HEK293 (cell line): ENCODE data around the gene ZSCAN22.

Source experiments
- CTCF ChIA-PET: fragments of 350-600 bp; formaldehyde crosslinking; extraction: SDS; loops from one replicate; lab custom pipeline; 2021; ENCODE audit warnings: antibody characterized with exemption; lab: Yijun Ruan, JAX
- POLR2A ChIA-PET: fragments of 300-600 bp; formaldehyde crosslinking; extraction: SDS; loops from one replicate; lab custom pipeline; 2020; ENCODE audit warnings: antibody characterized with exemption, inconsistent platforms; lab: Yijun Ruan, JAX
- H3K27ac ChIP-seq: fragments of 200-500 bp; sonication (Bioruptor generic); 2 replicates; pipeline ENCODE4 v1.5.1; 2014; ENCODE audit warnings: low read depth, low read length, control low read depth, inconsistent platforms; ENCODE audit errors: extremely low read depth
- H3K36me3 ChIP-seq, 2 experiments: fragments of 200-500 bp in 1 of 2; sonication (Bioruptor generic) in 1 of 2; 1 replicate in 1 of 2; 2 replicates in 1 of 2; pipeline ENCODE4 v1.5.1; 2014 to 2017; ENCODE audit warnings: inconsistent platforms in 2 of 2, low read length in 2 of 2; ENCODE audit not compliant: control insufficient read depth in 2 of 2, insufficient read depth in 1 of 2
- H3K4me1 ChIP-seq: fragments of 200-500 bp; sonication (Bioruptor generic); 2 replicates; pipeline ENCODE4 v1.5.1; 2014; ENCODE audit warnings: mild to moderate bottlenecking, low read length, inconsistent platforms; ENCODE audit not compliant: control insufficient read depth, insufficient read depth
- H3K4me3 ChIP-seq: 2 replicates; pipeline ENCODE4 v1.5.1; 2011; ENCODE audit warnings: low read depth, mild to moderate bottlenecking, control low read depth, low read length, moderate library complexity
- H3K9me3 ChIP-seq: fragments of 200-500 bp; sonication (Bioruptor generic); 2 replicates; pipeline ENCODE4 v1.5.1; 2014; ENCODE audit warnings: low read depth, low read length, inconsistent platforms; ENCODE audit not compliant: control insufficient read depth, insufficient read depth
- FEZF1 ChIP-seq: fragments of 450-650 bp; formaldehyde crosslinking; IDR thresholded peaks from 2 replicates; pipeline ENCODE4 v1.5.1; 2016; ENCODE audit warnings: missing biosample characterization, missing genetic modification characterization
- INSM2 ChIP-seq: fragments of 450-650 bp; formaldehyde crosslinking; IDR thresholded peaks from 2 replicates; pipeline ENCODE4 v1.5.1; 2016; ENCODE audit warnings: missing biosample characterization, missing genetic modification characterization
- KLF9 ChIP-seq: fragments of 450-650 bp; formaldehyde crosslinking; IDR thresholded peaks from 2 replicates; pipeline ENCODE4 v1.5.1; 2016; ENCODE audit warnings: missing biosample characterization, missing genetic modification characterization, low read depth
- MZF1 ChIP-seq: fragments of 450-650 bp; formaldehyde crosslinking; IDR thresholded peaks from 2 replicates; pipeline ENCODE4 v1.5.1; 2017; ENCODE audit warnings: missing biosample characterization, missing genetic modification characterization, borderline replicate concordance
- PRDM1 ChIP-seq: fragments of 450-650 bp; formaldehyde crosslinking; IDR thresholded peaks from 2 replicates; pipeline ENCODE4; 2016; ENCODE audit warnings: missing biosample characterization, missing genetic modification characterization
- SETDB1 ChIP-seq: IDR thresholded peaks from one replicate; pipeline ENCODE4 v1.6.1; 2017; ENCODE audit warnings: mild to moderate bottlenecking, low read length, moderate library complexity, mixed read lengths; ENCODE audit not compliant: insufficient read length
- SP3 ChIP-seq: fragments of 450-650 bp; formaldehyde crosslinking; IDR thresholded peaks from 2 replicates; pipeline ENCODE4 v1.5.1; 2016; ENCODE audit warnings: missing biosample characterization, missing genetic modification characterization
- TCF7L2 ChIP-seq: IDR thresholded peaks from 2 replicates; pipeline ENCODE4 v1.6.1; 2011; ENCODE audit warnings: low read depth, mild to moderate bottlenecking, inconsistent platforms, low read length, moderate library complexity, borderline replicate concordance
- ZEB2 ChIP-seq: fragments of 450-650 bp; formaldehyde crosslinking; IDR thresholded peaks from 2 replicates; pipeline ENCODE4 v1.5.1; 2016; ENCODE audit warnings: missing biosample characterization, missing genetic modification characterization
- ZFHX2 ChIP-seq: fragments of 450-650 bp; formaldehyde crosslinking; conservative IDR thresholded peaks from 2 replicates; pipeline ENCODE4 v1.5.1; 2016; ENCODE audit warnings: missing biosample characterization, missing genetic modification characterization
- ZNF132 ChIP-seq: fragments of 450-650 bp; formaldehyde crosslinking; IDR thresholded peaks from 2 replicates; pipeline ENCODE4 v1.5.1; 2017; ENCODE audit warnings: missing biosample characterization, missing genetic modification characterization, borderline replicate concordance
- ZNF223 ChIP-seq: fragments of 450-650 bp; formaldehyde crosslinking; IDR thresholded peaks from 2 replicates; pipeline ENCODE4 v1.5.1; 2016; ENCODE audit warnings: missing biosample characterization, missing genetic modification characterization
- ZNF26 ChIP-seq: fragments of 450-650 bp; formaldehyde crosslinking; IDR thresholded peaks from 2 replicates; pipeline ENCODE4 v1.5.1; 2016; ENCODE audit warnings: missing biosample characterization, missing genetic modification characterization
- ZNF274 ChIP-seq, 2 experiments: fragments of 200-500 bp in 1 of 2; fragments of 450-650 bp in 1 of 2; sonication (Bioruptor generic) in 1 of 2; formaldehyde crosslinking in 1 of 2; IDR thresholded peaks; 2 replicates each; pipeline versions ENCODE4 v1.5.1 to v1.6.1; 2014 to 2016; ENCODE audit warnings: borderline replicate concordance in 1 of 2, inconsistent platforms in 1 of 2, low read length in 1 of 2, missing biosample characterization in 1 of 2, missing genetic modification characterization in 1 of 2
- ZNF280C ChIP-seq: fragments of 450-650 bp; formaldehyde crosslinking; IDR thresholded peaks from 2 replicates; pipeline ENCODE4 v1.5.1; 2016; ENCODE audit warnings: missing biosample characterization, missing genetic modification characterization
- ZNF391 ChIP-seq: fragments of 450-650 bp; formaldehyde crosslinking; IDR thresholded peaks from 2 replicates; pipeline ENCODE4 v1.5.1; 2016; ENCODE audit warnings: low read depth, missing biosample characterization, missing genetic modification characterization, borderline replicate concordance
- ZNF404 ChIP-seq: fragments of 450-650 bp; formaldehyde crosslinking; IDR thresholded peaks from 2 replicates; pipeline ENCODE4 v1.5.1; 2017; ENCODE audit warnings: missing biosample characterization, missing genetic modification characterization
- ZNF426 ChIP-seq: fragments of 450-650 bp; formaldehyde crosslinking; IDR thresholded peaks from 2 replicates; pipeline ENCODE4 v1.5.1; 2017; ENCODE audit warnings: missing biosample characterization, missing genetic modification characterization, mild to moderate bottlenecking, inconsistent platforms, moderate library complexity
- ZNF473 ChIP-seq: fragments of 450-650 bp; formaldehyde crosslinking; IDR thresholded peaks from 2 replicates; pipeline ENCODE4 v1.5.1; 2017; ENCODE audit warnings: missing biosample characterization, missing genetic modification characterization
- ZNF514 ChIP-seq: fragments of 450-650 bp; formaldehyde crosslinking; IDR thresholded peaks from 2 replicates; pipeline ENCODE4 v1.5.1; 2016; ENCODE audit warnings: missing biosample characterization, missing genetic modification characterization
- ZNF544 ChIP-seq: fragments of 450-650 bp; formaldehyde crosslinking; IDR thresholded peaks from 2 replicates; pipeline ENCODE4 v1.5.0; 2017; ENCODE audit warnings: missing biosample characterization, missing genetic modification characterization
- ZNF560 ChIP-seq: fragments of 450-650 bp; formaldehyde crosslinking; IDR thresholded peaks from 2 replicates; pipeline ENCODE4 v1.5.1; 2017; ENCODE audit warnings: missing biosample characterization, missing genetic modification characterization, borderline replicate concordance
- ZNF600 ChIP-seq: fragments of 450-650 bp; formaldehyde crosslinking; IDR thresholded peaks from 2 replicates; pipeline ENCODE4 v1.5.1; 2016; ENCODE audit warnings: missing biosample characterization, missing genetic modification characterization
- ZNF621 ChIP-seq: fragments of 450-650 bp; formaldehyde crosslinking; IDR thresholded peaks from 2 replicates; pipeline ENCODE4 v1.5.1; 2017; ENCODE audit warnings: missing biosample characterization, missing genetic modification characterization
- ZNF626 ChIP-seq: fragments of 450-650 bp; sonication (Bioruptor Pico); formaldehyde crosslinking; IDR thresholded peaks from 2 replicates; pipeline ENCODE4 v1.5.1; 2018; ENCODE audit warnings: missing biosample characterization, missing genetic modification characterization, inconsistent platforms
- ZNF654 ChIP-seq: fragments of 450-650 bp; formaldehyde crosslinking; IDR thresholded peaks from 2 replicates; pipeline ENCODE4 v1.5.1; 2016; ENCODE audit warnings: low read depth, missing biosample characterization, missing genetic modification characterization
- ZNF677 ChIP-seq: fragments of 450-650 bp; IDR thresholded peaks from 2 replicates; pipeline ENCODE4 v1.5.0; 2018; ENCODE audit warnings: missing biosample characterization, mild to moderate bottlenecking, missing genetic modification characterization, moderate library complexity
- TF ChIP-seq, protein P1 (sequence below): fragments of 450-650 bp; formaldehyde crosslinking; IDR thresholded peaks from 2 replicates; pipeline ENCODE4 v1.5.1; 2016; ENCODE audit warnings: missing biosample characterization, missing genetic modification characterization

ZSCAN22 gene

DNA sequence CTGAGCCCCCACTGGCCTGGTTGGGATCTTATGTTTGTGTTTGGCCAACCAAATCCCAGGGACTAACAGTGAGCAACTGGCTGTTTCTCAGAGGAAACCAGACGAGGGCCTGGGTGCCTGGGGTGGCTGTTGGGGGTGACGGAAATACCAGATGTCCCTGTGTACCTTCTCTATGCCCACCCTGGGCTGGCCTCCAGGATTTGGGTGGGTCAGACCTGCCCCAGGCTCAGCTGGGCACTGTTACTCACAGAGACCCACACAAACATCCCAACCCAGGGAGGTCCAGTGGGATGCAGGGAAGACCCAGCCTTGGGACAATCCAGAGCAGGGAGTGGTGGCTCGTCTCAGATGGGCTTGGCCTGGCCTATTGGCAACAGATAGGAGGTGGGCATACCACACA lies 8.8 kb downstream of the ZSCAN22 start:
- H3K36me3 ChIP-seq: peaks cover 0 to 52% of the 10 kb centered on the region in 2 experiments; a peak in 1 of 3 replicates
- H3K27ac ChIP-seq: no peak overlapping the region
- H3K9me3 ChIP-seq: no peaks in the 10 kb centered on the region
- POLR2A ChIA-PET: interaction anchor here (0.5 kb wide), 1 partner anchor 115 kb away, joined by 4 read pairs; no protein-coding TSS in a partner anchor
- no peak overlapping the region for H3K4me3 ChIP-seq
- CTCF ChIA-PET: interaction anchor here (0.7 kb wide), 1 partner anchor 18 kb away, joined by 3 read pairs; no protein-coding TSS in a partner anchor
- H3K4me1 ChIP-seq: no peaks in the 10 kb centered on the region
- TF ChIP-seq ZNF391 (tag by site-specific recombination) (no peak), ZNF600 (tag by site-specific recombination) (no peak), ZNF654 (tag by site-specific recombination) (no peak), FEZF1 (tag by site-specific recombination) (no peak), ZNF626 (tag by site-specific recombination) (no peak), ZNF473 (tag by site-specific recombination) (no peak), ZNF404 (tag by site-specific recombination) (no peak), ZNF223 (tag by site-specific recombination) (no peak), ZNF560 (tag by site-specific recombination) (no peak), TCF7L2 (no peak)

DNA sequence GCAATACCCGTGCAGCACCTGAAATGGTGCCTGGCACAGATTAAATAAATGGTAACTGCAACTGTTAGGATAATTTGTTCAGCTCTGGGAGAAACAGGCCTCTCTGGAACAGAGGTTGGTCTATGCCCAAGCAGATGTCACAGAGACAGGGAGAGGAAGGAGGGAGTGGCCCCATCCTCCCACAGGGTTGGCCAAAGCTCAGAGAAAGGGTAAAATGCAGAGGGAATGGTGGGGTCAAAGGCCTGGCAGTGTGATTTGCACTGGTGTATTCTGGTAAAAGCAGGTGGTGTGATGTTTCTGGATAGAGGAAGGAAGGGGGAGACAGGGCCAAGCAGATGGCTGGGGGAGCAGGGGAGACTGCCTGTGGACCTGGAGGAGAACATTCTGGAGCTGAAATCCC lies 9.4 kb downstream of the ZSCAN22 start:
- Histone ChIP-seq H3K4me1 (no peaks in the 10 kb centered on the region), H3K4me3 (no peak overlapping the region), H3K36me3 (peaks cover 0 to 54% of the 10 kb centered on the region in 2 experiments; a peak in 1 of 3 replicates), H3K9me3 (no peaks in the 10 kb centered on the region), H3K27ac (no peak overlapping the region)
- ChIA-PET POLR2A (no interaction called here), CTCF (interaction anchor here (0.7 kb wide), 1 partner anchor 18 kb away, joined by 3 read pairs; no protein-coding TSS in a partner anchor)
- TF ChIP-seq ZFHX2 (tag by site-specific recombination): no peak
- no peak for TF ChIP-seq ZNF132 (tag by site-specific recombination)
- TF ChIP-seq ZNF274 (IDR thresholded peaks at IDR 0.05; ENCODE audit: low read length): no peak
- no peak for TF ChIP-seq ZNF274 (tag by site-specific recombination; IDR thresholded peaks at IDR 0.05; ENCODE audit: borderline replicate concordance)
- TF ChIP-seq SETDB1: no peak
- no peak for TF ChIP-seq SP3 (tag by site-specific recombination)
- TF ChIP-seq ZEB2 (tag by site-specific recombination): no peak
- TF ChIP-seq PRDM1: no peak
- no peak for TF ChIP-seq ZNF26 (tag by site-specific recombination)
- TF ChIP-seq ZNF514 (tag by site-specific recombination): no peak
- no peak for TF ChIP-seq KLF9
- TF ChIP-seq, protein P1, sequence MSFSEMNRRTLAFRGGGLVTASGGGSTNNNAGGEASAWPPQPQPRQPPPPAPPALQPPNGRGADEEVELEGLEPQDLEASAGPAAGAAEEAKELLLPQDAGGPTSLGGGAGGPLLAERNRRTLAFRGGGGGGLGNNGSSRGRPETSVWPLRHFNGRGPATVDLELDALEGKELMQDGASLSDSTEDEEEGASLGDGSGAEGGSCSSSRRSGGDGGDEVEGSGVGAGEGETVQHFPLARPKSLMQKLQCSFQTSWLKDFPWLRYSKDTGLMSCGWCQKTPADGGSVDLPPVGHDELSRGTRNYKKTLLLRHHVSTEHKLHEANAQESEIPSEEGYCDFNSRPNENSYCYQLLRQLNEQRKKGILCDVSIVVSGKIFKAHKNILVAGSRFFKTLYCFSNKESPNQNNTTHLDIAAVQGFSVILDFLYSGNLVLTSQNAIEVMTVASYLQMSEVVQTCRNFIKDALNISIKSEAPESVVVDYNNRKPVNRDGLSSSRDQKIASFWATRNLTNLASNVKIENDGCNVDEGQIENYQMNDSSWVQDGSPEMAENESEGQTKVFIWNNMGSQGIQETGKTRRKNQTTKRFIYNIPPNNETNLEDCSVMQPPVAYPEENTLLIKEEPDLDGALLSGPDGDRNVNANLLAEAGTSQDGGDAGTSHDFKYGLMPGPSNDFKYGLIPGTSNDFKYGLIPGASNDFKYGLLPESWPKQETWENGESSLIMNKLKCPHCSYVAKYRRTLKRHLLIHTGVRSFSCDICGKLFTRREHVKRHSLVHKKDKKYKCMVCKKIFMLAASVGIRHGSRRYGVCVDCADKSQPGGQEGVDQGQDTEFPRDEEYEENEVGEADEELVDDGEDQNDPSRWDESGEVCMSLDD (tag by site-specific recombination): no peak
- TF ChIP-seq ZNF544 (tag by site-specific recombination): no peak
- TF ChIP-seq ZNF621: no peak
- TF ChIP-seq ZNF426 (tag by site-specific recombination): no peak
- TF ChIP-seq INSM2 (tag by site-specific recombination): no peak
- no peak for TF ChIP-seq ZNF280C (tag by site-specific recombination)
- TF ChIP-seq ZNF677 (tag by site-specific recombination): no peak
- TF ChIP-seq MZF1 (tag by site-specific recombination): no peak
